GM23338 (cell line): ENCODE measurements around the gene MRAS. TPM values are rescaled to one million over a fixed set of nuclear protein-coding genes. Genes with fewer than 3 reads are reported as not detected.

ENCODE experiments used
- ATAC-seq: fragments of 200-7000 bp; cut with Tn5 transposase; 3 replicates; pipeline ENCODE4 v1.9.1; 2020
- DNase-seq: peaks from one replicate; pipeline ENCODE4 v3.0.0-alpha.2; 2015; ENCODE audit warnings: low spot score
- H2AFZ ChIP-seq: fragments of 200-600 bp; sonication (generic); 2 replicates; pipeline ENCODE4 v1.8.0; 2016; ENCODE audit warnings: antibody characterized with exemption, mild to moderate bottlenecking, moderate library complexity
- H3F3A ChIP-seq: fragments of 200-600 bp; sonication (generic); replicated peaks from 2 replicates; pipeline ENCODE4 v1.8.0; 2017; ENCODE audit warnings: antibody characterized with exemption, mixed run types, low read depth
- H3K27ac ChIP-seq: fragments of 200-600 bp; sonication (generic); 2 replicates; pipeline ENCODE4 v1.6.1; 2016; ENCODE audit warnings: low read depth
- H3K27me3 ChIP-seq: fragments of 200-600 bp; sonication (generic); 2 replicates; pipeline ENCODE4 v1.8.0; 2016; ENCODE audit warnings: mild to moderate bottlenecking, mixed run types, moderate library complexity; ENCODE audit not compliant: insufficient read depth
- H3K36me3 ChIP-seq: fragments of 200-600 bp; sonication (generic); 2 replicates; pipeline ENCODE4 v1.8.0; 2016; ENCODE audit warnings: mild to moderate bottlenecking; ENCODE audit not compliant: insufficient read depth
- H3K4me1 ChIP-seq: fragments of 200-600 bp; sonication (generic); 2 replicates; pipeline ENCODE4 v1.8.0; 2016; ENCODE audit warnings: mild to moderate bottlenecking, moderate library complexity; ENCODE audit not compliant: insufficient read depth
- H3K4me2 ChIP-seq: fragments of 200-600 bp; sonication (generic); 2 replicates; pipeline ENCODE4 v1.7.1; 2017; ENCODE audit warnings: mixed run types
- H3K4me3 ChIP-seq: fragments of 200-600 bp; sonication (generic); 2 replicates; pipeline ENCODE4 v1.6.1; 2016; ENCODE audit warnings: mixed run types
- H3K79me2 ChIP-seq: fragments of 200-600 bp; sonication (generic); replicated peaks from 2 replicates; pipeline ENCODE4 v1.8.0; 2017; ENCODE audit warnings: mild to moderate bottlenecking; ENCODE audit not compliant: insufficient read depth
- H3K9me2 ChIP-seq: fragments of 200-600 bp; sonication (generic); 2 replicates; pipeline ENCODE4 v1.8.0; 2017; ENCODE audit not compliant: insufficient read depth
- H4K20me1 ChIP-seq: fragments of 200-600 bp; sonication (generic); replicated peaks from 2 replicates; pipeline ENCODE4 v1.8.0; 2017; ENCODE audit warnings: mild to moderate bottlenecking; ENCODE audit not compliant: insufficient read depth
- H3K27ac Mint-ChIP-seq: 2 replicates; pipeline ENCODE4 v1.8.0; 2020; ENCODE audit warnings: inconsistent platforms, mild to moderate bottlenecking, moderate library complexity, mixed read lengths
- H3K27me3 Mint-ChIP-seq: 3 replicates; pipeline ENCODE4 v1.8.0; 2022; ENCODE audit warnings: low read depth, mild to moderate bottlenecking, moderate library complexity, mixed read lengths, inconsistent platforms; ENCODE audit not compliant: insufficient read depth, poor library complexity
- H3K36me3 Mint-ChIP-seq: 3 replicates; pipeline ENCODE4 v1.8.0; 2021; ENCODE audit warnings: low read depth, mild to moderate bottlenecking, inconsistent platforms, moderate library complexity, mixed read lengths
- H3K4me1 Mint-ChIP-seq: 3 replicates; pipeline ENCODE4 v1.8.0; 2020; ENCODE audit warnings: mild to moderate bottlenecking, inconsistent platforms, mixed read lengths
- H3K4me3 Mint-ChIP-seq: 3 replicates; pipeline ENCODE4 v1.8.0; 2021; ENCODE audit warnings: moderate library complexity, mild to moderate bottlenecking, inconsistent platforms, mixed read lengths
- H3K9me3 Mint-ChIP-seq: 3 replicates; pipeline ENCODE4 v1.8.0; 2020; ENCODE audit warnings: moderate library complexity, mild to moderate bottlenecking, inconsistent platforms, mixed read lengths
- CREB1 ChIP-seq: fragments of 250-450 bp; sonication (Bioruptor Pico); IDR thresholded peaks from 2 replicates; pipeline ENCODE4 v1.5.0; 2020; ENCODE audit warnings: low read depth, mild to moderate bottlenecking, moderate library complexity
- EZH2 ChIP-seq: fragments of 200-600 bp; sonication (generic); IDR thresholded peaks from one replicate; pipeline ENCODE4 v1.8.0; 2017; ENCODE audit warnings: antibody characterized with exemption, mild to moderate bottlenecking, low read depth; ENCODE audit not compliant: unreplicated experiment
- EZH2phosphoT487 ChIP-seq: fragments of 200-600 bp; sonication (generic); IDR thresholded peaks from one replicate; pipeline ENCODE4 v1.8.1; 2018; ENCODE audit warnings: antibody characterized with exemption; ENCODE audit not compliant: unreplicated experiment
- JUNB ChIP-seq: IDR thresholded peaks from one replicate; pipeline ENCODE4 v1.6.1; 2016; ENCODE audit warnings: antibody characterized with exemption; ENCODE audit not compliant: unreplicated experiment
- NANOG ChIP-seq: IDR thresholded peaks from 2 replicates; pipeline ENCODE4 v1.6.1; 2016; ENCODE audit warnings: antibody characterized with exemption, borderline replicate concordance
- POLR2AphosphoS5 ChIP-seq: IDR thresholded peaks from 2 replicates; pipeline ENCODE4 v1.6.1; 2016; ENCODE audit warnings: antibody characterized with exemption, low read depth
- STAT1 ChIP-seq: IDR thresholded peaks from one replicate; pipeline ENCODE4 v1.6.1; 2016; ENCODE audit warnings: antibody characterized with exemption; ENCODE audit not compliant: unreplicated experiment
- ZNF114 ChIP-seq: fragments of 250-450 bp; sonication (Bioruptor Pico); IDR thresholded peaks from 2 replicates; pipeline ENCODE4 v1.5.0; 2020; ENCODE audit warnings: mild to moderate bottlenecking, moderate library complexity
- ZNF331 ChIP-seq: fragments of 250-450 bp; sonication (Bioruptor Pico); IDR thresholded peaks from 2 replicates; pipeline ENCODE4 v1.5.0; 2020; ENCODE audit warnings: low read depth, mild to moderate bottlenecking, moderate library complexity
- polyA plus RNA-seq: library from polyadenylated mRNA; unstranded; fragments of >200 nt; fragmentation: Nextera tagmentation; extraction: Ambion mirVana; gene quantifications from 2 replicates; pipeline ENCODE4 v1.2.1, GENCODE V29; 2016
- total RNA-seq: library from RNA; depleted of rRNA; stranded (reverse); fragments of >200 nt; shearing (Covaris generic); gene quantifications from 2 replicates; pipeline ENCODE4 v1.2.3, GENCODE V29; 2014
- TF ChIP-seq, protein P1 (sequence below), 2 experiments: fragments of 200-600 bp in 1 of 2; sonication (generic) in 1 of 2; conservative IDR thresholded peaks; 2 replicates each; pipeline versions ENCODE4 v1.5.1 to v1.6.1; 2016 to 2017; ENCODE audit warnings: antibody characterized with exemption in 2 of 2, low read depth in 2 of 2, mild to moderate bottlenecking in 2 of 2, moderate library complexity in 1 of 2
- TF ChIP-seq, protein P2 (sequence below): fragments of 250-450 bp; sonication (Bioruptor Pico); IDR thresholded peaks from 2 replicates; pipeline ENCODE4 v1.5.0; 2020; ENCODE audit warnings: mild to moderate bottlenecking, moderate library complexity
- TF ChIP-seq, protein P3 (sequence below): IDR thresholded peaks from 2 replicates; pipeline ENCODE4 v1.6.1; 2016; ENCODE audit warnings: antibody characterized with exemption
- TF ChIP-seq, protein P4 (sequence below): IDR thresholded peaks from one replicate; pipeline ENCODE4 v1.6.1; 2018; ENCODE audit warnings: antibody characterized with exemption; ENCODE audit not compliant: unreplicated experiment

MRAS gene
- total and polyA plus RNA-seq, 2 experiments from 2014 or later: 9.1 to 10.2 TPM

DNA sequence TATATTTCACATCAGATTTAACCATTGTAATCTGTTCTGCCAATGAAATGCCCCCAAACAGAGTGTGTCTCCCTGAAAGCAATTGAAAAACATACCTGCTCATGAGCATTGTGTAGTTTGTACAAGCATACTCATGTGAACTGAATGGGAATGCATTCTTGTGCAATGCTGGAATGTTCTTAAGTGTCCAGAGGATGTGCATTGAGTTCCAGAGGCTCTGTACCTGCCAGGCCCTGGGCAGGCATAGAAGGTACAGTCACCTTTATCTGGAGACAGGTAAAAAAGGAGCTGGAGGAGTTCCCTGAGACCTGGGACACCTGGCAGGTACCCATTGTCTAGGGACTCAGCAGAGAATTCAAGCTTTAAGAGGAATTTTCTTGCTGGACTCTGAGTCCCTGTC, 2.8 kb downstream of the MRAS start:
- H3K79me2 ChIP-seq: no peaks in the 10 kb centered on the region
- H3K4me1 ChIP-seq: peaks cover 15% of the 10 kb centered on the region
- H3K4me1 Mint-ChIP-seq: peaks cover 14% of the 10 kb centered on the region
- no peak overlapping the region for H3K27ac Mint-ChIP-seq
- ATAC-seq: no peak
- no peak overlapping the region for H3K4me2 ChIP-seq
- no peak overlapping the region for H3K4me3 ChIP-seq
- H3K27ac ChIP-seq: no peak overlapping the region
- no peaks in the 10 kb centered on the region for H3K9me3 Mint-ChIP-seq
- H3F3A ChIP-seq: peaks cover 12% of the 10 kb centered on the region
- H3K36me3 ChIP-seq: no peaks in the 10 kb centered on the region
- 0 out of 2 replicates have a peak, but pooled peaks cover 9% of the 10 kb centered on the region for H3K9me2 ChIP-seq
- peaks cover 20% of the 10 kb centered on the region; the same call in 1 of the 2 replicates for H3K27me3 ChIP-seq
- no peaks in the 10 kb centered on the region; the same call in 2 of the 3 replicates for H3K36me3 Mint-ChIP-seq
- TF ChIP-seq STAT1 (no peak), EZH2phosphoT487 (no peak), ZNF331 (CRISPR knock-in tag) (no peak), POLR2AphosphoS5 (no peak), ZNF114 (CRISPR knock-in tag) (no peak), EZH2 (no peak), JUNB (no peak), NANOG (no peak), CREB1 (CRISPR knock-in tag) (no peak)
- TF ChIP-seq, protein P1, sequence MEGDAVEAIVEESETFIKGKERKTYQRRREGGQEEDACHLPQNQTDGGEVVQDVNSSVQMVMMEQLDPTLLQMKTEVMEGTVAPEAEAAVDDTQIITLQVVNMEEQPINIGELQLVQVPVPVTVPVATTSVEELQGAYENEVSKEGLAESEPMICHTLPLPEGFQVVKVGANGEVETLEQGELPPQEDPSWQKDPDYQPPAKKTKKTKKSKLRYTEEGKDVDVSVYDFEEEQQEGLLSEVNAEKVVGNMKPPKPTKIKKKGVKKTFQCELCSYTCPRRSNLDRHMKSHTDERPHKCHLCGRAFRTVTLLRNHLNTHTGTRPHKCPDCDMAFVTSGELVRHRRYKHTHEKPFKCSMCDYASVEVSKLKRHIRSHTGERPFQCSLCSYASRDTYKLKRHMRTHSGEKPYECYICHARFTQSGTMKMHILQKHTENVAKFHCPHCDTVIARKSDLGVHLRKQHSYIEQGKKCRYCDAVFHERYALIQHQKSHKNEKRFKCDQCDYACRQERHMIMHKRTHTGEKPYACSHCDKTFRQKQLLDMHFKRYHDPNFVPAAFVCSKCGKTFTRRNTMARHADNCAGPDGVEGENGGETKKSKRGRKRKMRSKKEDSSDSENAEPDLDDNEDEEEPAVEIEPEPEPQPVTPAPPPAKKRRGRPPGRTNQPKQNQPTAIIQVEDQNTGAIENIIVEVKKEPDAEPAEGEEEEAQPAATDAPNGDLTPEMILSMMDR (conservative IDR thresholded peaks at IDR 0.05; ENCODE audit: low read depth in 2 of 2): no peak
- TF ChIP-seq, protein P2, sequence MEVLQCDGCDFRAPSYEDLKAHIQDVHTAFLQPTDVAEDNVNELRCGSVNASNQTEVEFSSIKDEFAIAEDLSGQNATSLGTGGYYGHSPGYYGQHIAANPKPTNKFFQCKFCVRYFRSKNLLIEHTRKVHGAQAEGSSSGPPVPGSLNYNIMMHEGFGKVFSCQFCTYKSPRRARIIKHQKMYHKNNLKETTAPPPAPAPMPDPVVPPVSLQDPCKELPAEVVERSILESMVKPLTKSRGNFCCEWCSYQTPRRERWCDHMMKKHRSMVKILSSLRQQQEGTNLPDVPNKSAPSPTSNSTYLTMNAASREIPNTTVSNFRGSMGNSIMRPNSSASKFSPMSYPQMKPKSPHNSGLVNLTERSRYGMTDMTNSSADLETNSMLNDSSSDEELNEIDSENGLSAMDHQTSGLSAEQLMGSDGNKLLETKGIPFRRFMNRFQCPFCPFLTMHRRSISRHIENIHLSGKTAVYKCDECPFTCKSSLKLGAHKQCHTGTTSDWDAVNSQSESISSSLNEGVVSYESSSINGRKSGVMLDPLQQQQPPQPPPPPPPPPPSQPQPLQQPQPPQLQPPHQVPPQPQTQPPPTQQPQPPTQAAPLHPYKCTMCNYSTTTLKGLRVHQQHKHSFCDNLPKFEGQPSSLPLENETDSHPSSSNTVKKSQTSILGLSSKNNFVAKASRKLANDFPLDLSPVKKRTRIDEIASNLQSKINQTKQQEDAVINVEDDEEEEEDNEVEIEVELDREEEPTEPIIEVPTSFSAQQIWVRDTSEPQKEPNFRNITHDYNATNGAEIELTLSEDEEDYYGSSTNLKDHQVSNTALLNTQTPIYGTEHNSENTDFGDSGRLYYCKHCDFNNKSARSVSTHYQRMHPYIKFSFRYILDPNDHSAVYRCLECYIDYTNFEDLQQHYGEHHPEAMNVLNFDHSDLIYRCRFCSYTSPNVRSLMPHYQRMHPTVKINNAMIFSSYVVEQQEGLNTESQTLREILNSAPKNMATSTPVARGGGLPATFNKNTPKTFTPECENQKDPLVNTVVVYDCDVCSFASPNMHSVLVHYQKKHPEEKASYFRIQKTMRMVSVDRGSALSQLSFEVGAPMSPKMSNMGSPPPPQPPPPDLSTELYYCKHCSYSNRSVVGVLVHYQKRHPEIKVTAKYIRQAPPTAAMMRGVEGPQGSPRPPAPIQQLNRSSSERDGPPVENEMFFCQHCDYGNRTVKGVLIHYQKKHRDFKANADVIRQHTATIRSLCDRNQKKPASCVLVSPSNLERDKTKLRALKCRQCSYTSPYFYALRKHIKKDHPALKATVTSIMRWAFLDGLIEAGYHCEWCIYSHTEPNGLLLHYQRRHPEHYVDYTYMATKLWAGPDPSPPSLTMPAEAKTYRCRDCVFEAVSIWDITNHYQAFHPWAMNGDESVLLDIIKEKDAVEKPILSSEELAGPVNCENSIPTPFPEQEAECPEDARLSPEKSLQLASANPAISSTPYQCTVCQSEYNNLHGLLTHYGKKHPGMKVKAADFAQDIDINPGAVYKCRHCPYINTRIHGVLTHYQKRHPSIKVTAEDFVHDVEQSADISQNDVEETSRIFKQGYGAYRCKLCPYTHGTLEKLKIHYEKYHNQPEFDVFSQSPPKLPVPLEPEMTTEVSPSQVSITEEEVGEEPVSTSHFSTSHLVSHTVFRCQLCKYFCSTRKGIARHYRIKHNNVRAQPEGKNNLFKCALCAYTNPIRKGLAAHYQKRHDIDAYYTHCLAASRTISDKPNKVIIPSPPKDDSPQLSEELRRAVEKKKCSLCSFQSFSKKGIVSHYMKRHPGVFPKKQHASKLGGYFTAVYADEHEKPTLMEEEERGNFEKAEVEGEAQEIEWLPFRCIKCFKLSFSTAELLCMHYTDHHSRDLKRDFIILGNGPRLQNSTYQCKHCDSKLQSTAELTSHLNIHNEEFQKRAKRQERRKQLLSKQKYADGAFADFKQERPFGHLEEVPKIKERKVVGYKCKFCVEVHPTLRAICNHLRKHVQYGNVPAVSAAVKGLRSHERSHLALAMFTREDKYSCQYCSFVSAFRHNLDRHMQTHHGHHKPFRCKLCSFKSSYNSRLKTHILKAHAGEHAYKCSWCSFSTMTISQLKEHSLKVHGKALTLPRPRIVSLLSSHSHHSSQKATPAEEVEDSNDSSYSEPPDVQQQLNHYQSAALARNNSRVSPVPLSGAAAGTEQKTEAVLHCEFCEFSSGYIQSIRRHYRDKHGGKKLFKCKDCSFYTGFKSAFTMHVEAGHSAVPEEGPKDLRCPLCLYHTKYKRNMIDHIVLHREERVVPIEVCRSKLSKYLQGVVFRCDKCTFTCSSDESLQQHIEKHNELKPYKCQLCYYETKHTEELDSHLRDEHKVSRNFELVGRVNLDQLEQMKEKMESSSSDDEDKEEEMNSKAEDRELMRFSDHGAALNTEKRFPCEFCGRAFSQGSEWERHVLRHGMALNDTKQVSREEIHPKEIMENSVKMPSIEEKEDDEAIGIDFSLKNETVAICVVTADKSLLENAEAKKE (CRISPR knock-in tag): no peak
- TF ChIP-seq, protein P3, sequence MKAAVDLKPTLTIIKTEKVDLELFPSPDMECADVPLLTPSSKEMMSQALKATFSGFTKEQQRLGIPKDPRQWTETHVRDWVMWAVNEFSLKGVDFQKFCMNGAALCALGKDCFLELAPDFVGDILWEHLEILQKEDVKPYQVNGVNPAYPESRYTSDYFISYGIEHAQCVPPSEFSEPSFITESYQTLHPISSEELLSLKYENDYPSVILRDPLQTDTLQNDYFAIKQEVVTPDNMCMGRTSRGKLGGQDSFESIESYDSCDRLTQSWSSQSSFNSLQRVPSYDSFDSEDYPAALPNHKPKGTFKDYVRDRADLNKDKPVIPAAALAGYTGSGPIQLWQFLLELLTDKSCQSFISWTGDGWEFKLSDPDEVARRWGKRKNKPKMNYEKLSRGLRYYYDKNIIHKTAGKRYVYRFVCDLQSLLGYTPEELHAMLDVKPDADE: no peak
- TF ChIP-seq, protein P4, sequence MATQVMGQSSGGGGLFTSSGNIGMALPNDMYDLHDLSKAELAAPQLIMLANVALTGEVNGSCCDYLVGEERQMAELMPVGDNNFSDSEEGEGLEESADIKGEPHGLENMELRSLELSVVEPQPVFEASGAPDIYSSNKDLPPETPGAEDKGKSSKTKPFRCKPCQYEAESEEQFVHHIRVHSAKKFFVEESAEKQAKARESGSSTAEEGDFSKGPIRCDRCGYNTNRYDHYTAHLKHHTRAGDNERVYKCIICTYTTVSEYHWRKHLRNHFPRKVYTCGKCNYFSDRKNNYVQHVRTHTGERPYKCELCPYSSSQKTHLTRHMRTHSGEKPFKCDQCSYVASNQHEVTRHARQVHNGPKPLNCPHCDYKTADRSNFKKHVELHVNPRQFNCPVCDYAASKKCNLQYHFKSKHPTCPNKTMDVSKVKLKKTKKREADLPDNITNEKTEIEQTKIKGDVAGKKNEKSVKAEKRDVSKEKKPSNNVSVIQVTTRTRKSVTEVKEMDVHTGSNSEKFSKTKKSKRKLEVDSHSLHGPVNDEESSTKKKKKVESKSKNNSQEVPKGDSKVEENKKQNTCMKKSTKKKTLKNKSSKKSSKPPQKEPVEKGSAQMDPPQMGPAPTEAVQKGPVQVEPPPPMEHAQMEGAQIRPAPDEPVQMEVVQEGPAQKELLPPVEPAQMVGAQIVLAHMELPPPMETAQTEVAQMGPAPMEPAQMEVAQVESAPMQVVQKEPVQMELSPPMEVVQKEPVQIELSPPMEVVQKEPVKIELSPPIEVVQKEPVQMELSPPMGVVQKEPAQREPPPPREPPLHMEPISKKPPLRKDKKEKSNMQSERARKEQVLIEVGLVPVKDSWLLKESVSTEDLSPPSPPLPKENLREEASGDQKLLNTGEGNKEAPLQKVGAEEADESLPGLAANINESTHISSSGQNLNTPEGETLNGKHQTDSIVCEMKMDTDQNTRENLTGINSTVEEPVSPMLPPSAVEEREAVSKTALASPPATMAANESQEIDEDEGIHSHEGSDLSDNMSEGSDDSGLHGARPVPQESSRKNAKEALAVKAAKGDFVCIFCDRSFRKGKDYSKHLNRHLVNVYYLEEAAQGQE: no peak
- no peak overlapping the region for H3K4me3 Mint-ChIP-seq
- peaks cover 24% of the 10 kb centered on the region for H3K27me3 Mint-ChIP-seq
- DNase-seq: no peak
- H2AFZ ChIP-seq: no peak overlapping the region
- no peaks in the 10 kb centered on the region for H4K20me1 ChIP-seq
